ENCODE measurements around the gene DYNLT2.

Gene DYNLT2

GRCh38 chr6:169720207-169720855, 31.0 kb downstream of the DYNLT2 start:
- 100% methylated on average over 1 of the region's 3 CpGs for WGBS (ENCODE audit: extremely low coverage, insufficient coverage, low lambda C conversion rate)
- Histone ChIP-seq H3K9ac (ENCODE audit: low read length) (no peak overlapping the region), H2BK15ac (replicated peaks; ENCODE audit: low read depth) (no peak overlapping the region), H3K79me1 (ENCODE audit: low read length) (peaks cover 9% of the 10 kb centered on the region), H3K4ac (ENCODE audit: low read depth, low read length) (no peak overlapping the region), H4K8ac (ENCODE audit: low read depth, low read length) (no peak overlapping the region), H3K27ac (ENCODE audit: low read depth, low read length) (no peak overlapping the region), H3K4me2 (ENCODE audit: low read length) (no peak overlapping the region), H3K23ac (ENCODE audit: low read length) (no peak overlapping the region), H2BK120ac (ENCODE audit: low read depth, low read length) (no peak overlapping the region), H3K36me3 (ENCODE audit: control insufficient read depth, insufficient read depth, low read length) (no peaks in the 10 kb centered on the region), H2BK5ac (ENCODE audit: low read length) (no peak overlapping the region), H3K4me3 (ENCODE audit: low read length) (no peak overlapping the region), H3K27me3 (ENCODE audit: insufficient read depth, low read length, poor library complexity) (no peaks in the 10 kb centered on the region), H3K56ac (ENCODE audit: low read length) (no peak overlapping the region), H3K18ac (ENCODE audit: low read length) (no peak overlapping the region), H3K4me1 (ENCODE audit: control insufficient read depth, low read depth, low read length) (no peaks in the 10 kb centered on the region), H2AK5ac (ENCODE audit: low read length) (no peak overlapping the region), H4K5ac (ENCODE audit: low read length) (no peak overlapping the region), H3K79me2 (ENCODE audit: control insufficient read depth, insufficient read depth, low read length) (peaks cover 32% of the 10 kb centered on the region)
- DNase-seq = no peak

GRCh38 chr6:169719117-169719516, 32.3 kb downstream of the DYNLT2 start:
- no peak for DNase-seq
- no peak overlapping the region for H3K23ac ChIP-seq (ENCODE audit: low read length)
- H3K4me3 ChIP-seq (ENCODE audit: low read length) = no peak overlapping the region
- no peaks in the 10 kb centered on the region for H3K27me3 ChIP-seq (ENCODE audit: insufficient read depth, low read length, poor library complexity)
- H3K4me2 ChIP-seq (ENCODE audit: low read length) = no peak overlapping the region
- peaks cover 32% of the 10 kb centered on the region for H3K79me2 ChIP-seq (ENCODE audit: control insufficient read depth, insufficient read depth, low read length)
- no peak overlapping the region for H4K5ac ChIP-seq (ENCODE audit: low read length)
- no peak overlapping the region for H2BK15ac ChIP-seq (replicated peaks; ENCODE audit: low read depth)
- H3K79me1 ChIP-seq (ENCODE audit: low read length) = peaks cover 9% of the 10 kb centered on the region
- H3K4me1 ChIP-seq (ENCODE audit: control insufficient read depth, low read depth, low read length) = no peaks in the 10 kb centered on the region
- no peak overlapping the region for H3K9ac ChIP-seq (ENCODE audit: low read length)
- no peak overlapping the region for H3K4ac ChIP-seq (ENCODE audit: low read depth, low read length)
- H3K56ac ChIP-seq (ENCODE audit: low read length) = no peak overlapping the region
- peaks cover 2% of the 10 kb centered on the region for H3K36me3 ChIP-seq (ENCODE audit: control insufficient read depth, insufficient read depth, low read length)
- no peak overlapping the region for H4K8ac ChIP-seq (ENCODE audit: low read depth, low read length)
- no peak overlapping the region for H2BK120ac ChIP-seq (ENCODE audit: low read depth, low read length)
- WGBS (ENCODE audit: extremely low coverage, insufficient coverage, low lambda C conversion rate) = no CpG with 5 or more reads among the region's 4 CpGs
- no peak overlapping the region for H3K18ac ChIP-seq (ENCODE audit: low read length)
- H3K27ac ChIP-seq (ENCODE audit: low read depth, low read length) = no peak overlapping the region
- H2BK5ac ChIP-seq (ENCODE audit: low read length) = no peak overlapping the region
- H2AK5ac ChIP-seq (ENCODE audit: low read length) = no peak overlapping the region

GRCh38 chr6:169714595-169714994, 36.8 kb downstream of the DYNLT2 start:
- H3K36me3 ChIP-seq (ENCODE audit: control insufficient read depth, insufficient read depth, low read length) = peaks cover 3% of the 10 kb centered on the region
- H2BK15ac ChIP-seq (replicated peaks; ENCODE audit: low read depth) = no peak overlapping the region
- no peak overlapping the region for H3K4me3 ChIP-seq (ENCODE audit: low read length)

GRCh38 chr6:169714178-169714577, 37.2 kb downstream of the DYNLT2 start:
- no peak overlapping the region for H3K23ac ChIP-seq (ENCODE audit: low read length)
- no CpG with 5 or more reads among the region's 2 CpGs for WGBS (ENCODE audit: extremely low coverage, insufficient coverage, low lambda C conversion rate)
- no peak overlapping the region for H4K5ac ChIP-seq (ENCODE audit: low read length)
- no peaks in the 10 kb centered on the region for H3K4me1 ChIP-seq (ENCODE audit: control insufficient read depth, low read depth, low read length)
- H2BK5ac ChIP-seq (ENCODE audit: low read length) = no peak overlapping the region
- no peak overlapping the region for H2BK15ac ChIP-seq (replicated peaks; ENCODE audit: low read depth)
- no peak overlapping the region for H2AK5ac ChIP-seq (ENCODE audit: low read length)
- H2BK120ac ChIP-seq (ENCODE audit: low read depth, low read length) = no peak overlapping the region
- H3K4me3 ChIP-seq (ENCODE audit: low read length) = no peak overlapping the region
- no peak overlapping the region for H4K8ac ChIP-seq (ENCODE audit: low read depth, low read length)
- no peak overlapping the region for H3K4me2 ChIP-seq (ENCODE audit: low read length)
- no peak overlapping the region for H3K4ac ChIP-seq (ENCODE audit: low read depth, low read length)
- H3K79me1 ChIP-seq (ENCODE audit: low read length) = peaks cover 2% of the 10 kb centered on the region
- no peak for DNase-seq
- H3K79me2 ChIP-seq (ENCODE audit: control insufficient read depth, insufficient read depth, low read length) = peaks cover 5% of the 10 kb centered on the region
- H3K27me3 ChIP-seq (ENCODE audit: insufficient read depth, low read length, poor library complexity) = no peaks in the 10 kb centered on the region
- no peak overlapping the region for H3K18ac ChIP-seq (ENCODE audit: low read length)
- H3K36me3 ChIP-seq (ENCODE audit: control insufficient read depth, insufficient read depth, low read length) = peaks cover 3% of the 10 kb centered on the region
- H3K9ac ChIP-seq (ENCODE audit: low read length) = no peak overlapping the region
- H3K27ac ChIP-seq (ENCODE audit: low read depth, low read length) = no peak overlapping the region
- H3K56ac ChIP-seq (ENCODE audit: low read length) = no peak overlapping the region

More at GRCh38 chr6:169714595-169714994, 36.8 kb downstream of the DYNLT2 start:
- H2AK5ac ChIP-seq (ENCODE audit: low read length) = no peak overlapping the region
- no peak overlapping the region for H3K4ac ChIP-seq (ENCODE audit: low read depth, low read length)
- no peak overlapping the region for H3K23ac ChIP-seq (ENCODE audit: low read length)
- H3K18ac ChIP-seq (ENCODE audit: low read length) = no peak overlapping the region
- peaks cover 4% of the 10 kb centered on the region for H3K79me1 ChIP-seq (ENCODE audit: low read length)
- H3K9ac ChIP-seq (ENCODE audit: low read length) = no peak overlapping the region
- H3K27me3 ChIP-seq (ENCODE audit: insufficient read depth, low read length, poor library complexity) = no peaks in the 10 kb centered on the region
- H3K56ac ChIP-seq (ENCODE audit: low read length) = no peak overlapping the region
- H4K8ac ChIP-seq (ENCODE audit: low read depth, low read length) = no peak overlapping the region
- no peak for DNase-seq
- no peak overlapping the region for H3K27ac ChIP-seq (ENCODE audit: low read depth, low read length)
- H2BK120ac ChIP-seq (ENCODE audit: low read depth, low read length) = no peak overlapping the region
- H4K5ac ChIP-seq (ENCODE audit: low read length) = no peak overlapping the region
- no peak overlapping the region for H2BK5ac ChIP-seq (ENCODE audit: low read length)
- H3K4me1 ChIP-seq (ENCODE audit: control insufficient read depth, low read depth, low read length) = no peaks in the 10 kb centered on the region
- no CpG with 5 or more reads among the region's 9 CpGs for WGBS (ENCODE audit: extremely low coverage, insufficient coverage, low lambda C conversion rate)
- peaks cover 8% of the 10 kb centered on the region for H3K79me2 ChIP-seq (ENCODE audit: control insufficient read depth, insufficient read depth, low read length)
- H3K4me2 ChIP-seq (ENCODE audit: low read length) = no peak overlapping the region

- no peak overlapping the region for H3K18ac ChIP-seq (ENCODE audit: low read length)
- H3K4me2 ChIP-seq (ENCODE audit: low read length) = no peak overlapping the region
- no peaks in the 10 kb centered on the region for H3K27me3 ChIP-seq (ENCODE audit: insufficient read depth, low read length, poor library complexity)
- H2BK120ac ChIP-seq (ENCODE audit: low read depth, low read length) = no peak overlapping the region
- H2AK5ac ChIP-seq (ENCODE audit: low read length) = no peak overlapping the region
- H4K5ac ChIP-seq (ENCODE audit: low read length) = no peak overlapping the region
- H3K79me2 ChIP-seq (ENCODE audit: control insufficient read depth, insufficient read depth, low read length) = peaks cover 1% of the 10 kb centered on the region
- no peak overlapping the region for H4K8ac ChIP-seq (ENCODE audit: low read depth, low read length)
- no peak overlapping the region for H3K4me3 ChIP-seq (ENCODE audit: low read length)
- no peaks in the 10 kb centered on the region for H3K4me1 ChIP-seq (ENCODE audit: control insufficient read depth, low read depth, low read length)
- no peak overlapping the region for H3K9ac ChIP-seq (ENCODE audit: low read length)
- no peak overlapping the region for H3K4ac ChIP-seq (ENCODE audit: low read depth, low read length)
- H2BK15ac ChIP-seq (replicated peaks; ENCODE audit: low read depth) = no peak overlapping the region
- H2BK5ac ChIP-seq (ENCODE audit: low read length) = no peak overlapping the region
- no peak overlapping the region for H3K23ac ChIP-seq (ENCODE audit: low read length)
- no peak overlapping the region for H3K56ac ChIP-seq (ENCODE audit: low read length)
- WGBS (ENCODE audit: extremely low coverage, insufficient coverage, low lambda C conversion rate) = no CpG with 5 or more reads among the region's 3 CpGs
- peaks cover 5% of the 10 kb centered on the region for H3K36me3 ChIP-seq (ENCODE audit: control insufficient read depth, insufficient read depth, low read length)
- no peak for DNase-seq
- peaks cover under 1% of the 10 kb centered on the region for H3K79me1 ChIP-seq (ENCODE audit: low read length)
- no peak overlapping the region for H3K27ac ChIP-seq (ENCODE audit: low read depth, low read length)
Observed at GRCh38 chr6:169710009-169710408, 41.4 kb downstream of the DYNLT2 start.

GRCh38 chr6:169709293-169709692, 42.1 kb downstream of the DYNLT2 start:
- H3K36me3 ChIP-seq (ENCODE audit: control insufficient read depth, insufficient read depth, low read length) = peaks cover 4% of the 10 kb centered on the region
- H2AK5ac ChIP-seq (ENCODE audit: low read length) = no peak overlapping the region
- no peak overlapping the region for H2BK120ac ChIP-seq (ENCODE audit: low read depth, low read length)
- H4K8ac ChIP-seq (ENCODE audit: low read depth, low read length) = no peak overlapping the region
- H3K4me1 ChIP-seq (ENCODE audit: control insufficient read depth, low read depth, low read length) = no peaks in the 10 kb centered on the region
- H2BK5ac ChIP-seq (ENCODE audit: low read length) = no peak overlapping the region
- H3K79me2 ChIP-seq (ENCODE audit: control insufficient read depth, insufficient read depth, low read length) = peaks cover 4% of the 10 kb centered on the region
- peaks cover 3% of the 10 kb centered on the region for H3K79me1 ChIP-seq (ENCODE audit: low read length)
- H4K5ac ChIP-seq (ENCODE audit: low read length) = no peak overlapping the region
- no peak overlapping the region for H3K4me3 ChIP-seq (ENCODE audit: low read length)
- no peak overlapping the region for H3K9ac ChIP-seq (ENCODE audit: low read length)
- H2BK15ac ChIP-seq (replicated peaks; ENCODE audit: low read depth) = no peak overlapping the region
- H3K18ac ChIP-seq (ENCODE audit: low read length) = no peak overlapping the region
- H3K56ac ChIP-seq (ENCODE audit: low read length) = no peak overlapping the region
- no peaks in the 10 kb centered on the region for H3K27me3 ChIP-seq (ENCODE audit: insufficient read depth, low read length, poor library complexity)
- no peak overlapping the region for H3K4me2 ChIP-seq (ENCODE audit: low read length)
- H3K27ac ChIP-seq (ENCODE audit: low read depth, low read length) = no peak overlapping the region
- DNase-seq = no peak
- H3K23ac ChIP-seq (ENCODE audit: low read length) = no peak overlapping the region
- H3K4ac ChIP-seq (ENCODE audit: low read depth, low read length) = no peak overlapping the region
